Activated T-helper 9 cell treated with anti-CD3 and anti-CD28 coated beads, Interleukin-2, amount 50 U/mL, for 16 hours (primary cell): ENCODE results near the gene PVALB.

Experiments
- DNase-seq: peaks from one replicate; pipeline ENCODE4 v3.0.0-alpha.2; 2020; ENCODE audit warnings: low read depth

The PVALB gene

DNA sequence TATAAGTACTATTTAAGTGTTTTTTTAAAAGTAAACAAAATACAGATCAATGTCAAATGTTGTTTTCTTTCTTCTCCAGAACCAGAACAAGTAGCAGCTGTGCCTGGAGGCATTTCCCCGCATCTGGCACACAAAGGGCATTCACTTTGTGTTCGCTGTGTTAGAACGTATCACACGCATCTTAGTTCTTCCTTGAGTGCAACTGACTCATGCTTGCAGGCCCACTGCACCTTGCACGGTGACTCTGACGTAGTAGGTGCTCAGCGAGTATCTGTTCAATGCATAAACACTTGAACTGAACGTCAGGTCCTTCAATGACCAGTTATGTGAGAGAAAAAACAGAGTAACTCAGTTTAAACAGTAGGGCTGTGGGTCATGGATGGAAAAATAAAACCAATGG is 44.4 kb downstream of the PVALB start:
- DNase-seq = no peak

DNA sequence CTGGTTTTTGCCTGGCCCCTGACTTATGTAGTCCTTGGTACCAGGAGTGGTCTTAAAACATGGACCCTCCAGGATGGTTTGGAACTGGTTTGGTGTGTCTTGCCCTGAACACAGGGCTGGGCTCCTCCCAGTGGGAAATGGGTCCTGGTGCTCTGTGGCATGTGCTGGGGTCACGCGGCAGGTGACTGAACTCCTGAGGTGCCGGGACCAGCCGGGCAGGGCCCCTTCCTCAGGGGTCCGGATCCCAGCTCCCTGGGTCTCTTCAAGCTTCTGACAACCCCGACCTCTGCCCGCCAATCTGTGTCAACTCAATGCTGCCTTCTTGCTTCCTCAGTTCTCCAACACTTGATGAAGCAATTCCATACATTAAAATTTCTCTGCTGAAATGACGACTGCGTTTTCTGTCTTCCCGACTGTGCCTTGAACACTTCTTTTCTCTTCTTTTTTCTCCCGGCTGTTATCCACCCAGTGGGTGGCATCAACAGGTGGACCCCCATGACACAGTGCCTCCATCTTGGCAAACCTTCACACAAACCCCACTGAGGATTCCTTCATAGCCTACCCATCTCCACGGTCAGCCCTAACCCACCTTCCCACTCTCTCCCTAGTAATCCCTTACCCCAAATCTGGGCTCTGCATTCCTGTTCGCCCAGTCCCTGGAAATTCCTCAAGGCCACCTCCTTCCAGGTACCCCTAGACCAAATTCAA is 45.3 kb downstream of the PVALB start:
- no peak for DNase-seq

DNA sequence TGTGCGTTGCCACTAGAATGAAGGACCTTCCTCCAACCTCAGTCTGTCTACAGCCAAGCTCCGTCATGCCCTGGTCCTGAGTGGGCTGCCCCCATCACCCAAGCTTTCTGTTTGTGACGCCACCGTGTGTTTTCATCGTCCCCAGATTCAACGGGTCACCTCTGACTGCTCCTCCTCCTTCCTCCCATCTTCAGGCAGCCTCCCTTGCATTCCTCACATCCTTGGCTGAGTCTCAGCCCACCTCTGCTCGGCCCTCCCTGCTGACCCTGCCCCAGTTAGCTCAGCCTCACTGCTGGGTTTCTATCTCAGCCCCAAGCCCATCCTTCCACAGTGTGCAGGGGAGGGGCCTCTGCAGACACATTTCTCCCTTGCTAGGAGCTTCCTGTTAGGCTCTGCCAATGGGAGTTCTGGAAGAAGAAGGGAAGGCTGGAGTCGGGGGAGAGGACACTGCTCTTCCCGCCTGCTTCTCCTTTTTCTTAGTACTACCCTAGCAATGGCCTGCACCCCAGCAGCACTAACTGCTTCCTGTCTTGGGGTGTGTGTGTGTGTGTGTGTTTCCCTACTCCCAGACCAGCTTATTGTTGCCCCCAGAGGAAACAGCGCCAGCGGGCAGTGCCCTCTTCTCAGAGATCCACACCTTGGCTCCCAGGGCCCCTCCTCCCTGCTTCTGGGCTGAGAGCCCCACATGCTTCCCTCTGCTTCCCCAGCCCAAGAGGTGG is 46.2 kb downstream of the PVALB start:
- no peak for DNase-seq

DNA sequence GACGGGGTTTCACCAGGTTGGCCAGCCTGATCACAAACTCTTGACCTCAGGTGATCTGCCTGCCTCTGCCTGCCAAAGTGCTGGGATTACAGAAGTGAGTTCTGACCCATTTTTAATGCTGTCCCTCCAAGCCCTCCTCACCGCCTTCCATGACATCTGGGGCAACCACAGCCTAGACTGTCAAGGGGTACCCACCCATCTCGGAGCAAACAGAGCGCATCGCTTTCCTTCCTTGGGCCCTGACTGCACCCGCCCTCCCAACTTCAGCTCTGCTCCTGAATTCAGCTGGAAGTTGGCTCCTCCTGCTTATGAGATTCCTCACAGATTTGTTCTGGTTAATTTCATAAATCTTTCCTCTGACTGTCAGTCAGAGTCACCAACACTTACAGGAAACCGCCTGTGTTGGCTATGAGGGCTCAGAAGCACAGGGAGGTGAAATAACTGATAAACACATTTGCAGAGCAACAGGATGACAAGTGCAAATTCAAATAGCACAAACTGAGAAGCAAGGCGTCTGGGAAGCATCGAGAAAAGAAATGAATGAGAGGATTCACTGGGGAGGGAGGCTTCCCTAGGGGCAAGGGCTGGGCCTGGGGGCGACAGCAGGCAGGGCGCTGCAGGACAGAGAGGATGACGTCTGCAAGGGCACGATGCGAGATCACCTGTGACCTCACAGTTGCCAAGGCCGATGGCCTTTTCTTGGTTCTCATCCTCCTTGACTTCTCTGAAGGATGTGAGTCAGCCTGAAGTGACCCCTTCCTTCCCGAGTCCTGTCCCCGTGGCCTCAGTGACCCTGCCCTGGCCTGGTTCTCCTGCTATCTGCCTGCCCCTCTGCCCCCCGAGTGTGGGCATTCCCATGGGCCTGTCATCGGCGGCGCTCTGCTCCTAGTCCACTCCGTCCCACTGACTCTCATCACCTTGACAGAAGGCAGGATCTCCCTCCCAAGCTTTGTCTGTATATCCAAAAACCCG is 47.0 kb downstream of the PVALB start:
- DNase-seq = no peak

DNA sequence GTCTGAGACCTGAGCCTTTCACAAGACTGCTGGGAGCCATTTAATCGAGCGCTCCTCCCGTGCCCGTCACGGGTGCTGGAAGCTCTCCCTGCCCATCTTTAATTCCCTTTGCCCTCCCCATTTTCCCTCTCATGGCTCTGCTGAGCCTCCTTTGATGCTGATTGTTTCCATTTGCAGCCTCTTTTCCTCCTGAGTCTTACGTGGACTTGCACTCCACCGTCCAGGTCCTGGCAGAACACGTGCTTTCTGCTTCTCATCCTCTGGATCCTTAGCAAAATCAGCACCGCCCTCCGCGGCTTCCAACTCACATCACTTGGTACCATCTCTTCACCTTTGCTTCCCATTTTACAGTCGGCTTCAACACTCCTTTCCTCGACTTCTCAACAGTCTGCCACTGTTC is 48.2 kb downstream of the PVALB start:
- no peak for DNase-seq

DNA sequence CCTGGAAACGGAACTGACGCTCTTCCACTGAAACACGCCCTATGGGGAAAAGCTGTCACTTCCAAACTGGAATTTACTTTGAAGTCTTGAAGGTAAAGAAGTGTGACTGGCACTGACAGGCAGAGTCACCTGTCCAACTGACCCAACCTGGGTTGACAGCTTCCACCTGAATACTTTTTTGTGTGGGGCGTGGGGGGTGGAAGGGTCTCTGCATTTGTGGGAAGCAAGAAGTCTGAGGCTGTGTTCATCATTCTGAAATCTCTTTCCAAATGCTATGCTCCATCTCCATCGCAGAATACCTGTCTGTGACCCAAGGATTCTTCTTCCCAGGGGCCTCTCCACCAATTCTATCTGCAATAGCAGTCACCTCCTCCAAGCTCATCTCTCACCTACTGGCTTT is 48.7 kb downstream of the PVALB start:
- no peak for DNase-seq

DNA sequence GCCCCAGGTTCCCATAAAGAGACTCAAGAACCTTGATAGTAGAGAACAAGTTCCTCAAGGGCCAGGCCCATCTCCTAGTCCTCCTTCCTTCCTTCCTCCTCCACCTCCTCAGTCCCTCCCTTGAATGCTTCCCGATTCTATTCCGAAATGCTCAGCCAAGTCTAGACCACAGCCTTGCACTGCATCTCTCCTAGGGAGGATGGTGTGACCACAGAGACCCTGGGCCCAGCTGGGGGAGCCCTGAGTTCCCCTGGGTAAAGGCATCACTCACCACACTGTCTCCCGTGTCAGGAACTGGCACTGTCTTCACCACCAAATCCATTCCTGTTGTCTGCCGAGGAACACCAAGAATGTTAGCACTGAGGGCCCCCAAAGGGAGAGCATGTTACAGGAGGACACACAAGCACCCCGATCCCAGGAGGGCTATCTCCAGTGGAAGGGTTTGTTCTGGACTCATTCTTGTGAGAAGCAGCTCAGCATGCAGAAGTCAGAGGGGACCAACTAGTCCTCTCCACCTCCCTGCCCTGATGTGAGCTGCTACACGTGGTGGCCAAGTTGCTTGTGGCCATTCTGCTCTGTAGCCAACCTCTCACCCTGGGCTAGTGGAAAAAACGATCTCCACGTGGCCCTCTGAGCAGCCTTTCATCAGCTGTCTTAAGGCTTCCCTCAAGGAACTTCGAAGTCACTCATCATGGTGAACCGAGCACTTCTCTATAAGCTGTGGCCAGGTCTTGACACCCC is 49.6 kb downstream of the PVALB start:
- no peak for DNase-seq

DNA sequence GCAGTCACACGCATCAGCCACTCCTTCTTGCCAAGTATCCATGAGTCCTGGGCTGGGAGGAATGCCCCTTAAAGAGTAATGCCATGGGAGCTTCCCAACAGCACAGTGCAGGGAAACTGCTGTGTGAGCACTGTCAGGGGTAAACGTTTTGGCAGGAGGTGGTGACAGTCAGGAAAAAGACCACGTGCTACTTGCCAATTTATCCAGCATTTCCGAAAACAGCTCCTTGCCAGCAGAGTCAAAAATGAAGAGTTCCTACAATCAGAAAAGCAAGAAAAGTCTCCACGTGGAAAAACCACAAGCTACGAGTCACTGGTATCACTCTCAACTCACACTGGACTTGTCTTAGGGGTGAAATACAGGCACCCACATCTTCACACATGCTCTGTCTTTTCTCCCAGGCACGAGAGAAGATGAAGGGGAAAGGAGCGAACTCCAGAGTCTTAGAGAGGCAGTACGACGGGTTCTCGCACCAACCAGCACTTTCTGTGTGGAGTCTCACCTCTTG is 50.8 kb downstream of the PVALB start:
- DNase-seq = no peak

DNA sequence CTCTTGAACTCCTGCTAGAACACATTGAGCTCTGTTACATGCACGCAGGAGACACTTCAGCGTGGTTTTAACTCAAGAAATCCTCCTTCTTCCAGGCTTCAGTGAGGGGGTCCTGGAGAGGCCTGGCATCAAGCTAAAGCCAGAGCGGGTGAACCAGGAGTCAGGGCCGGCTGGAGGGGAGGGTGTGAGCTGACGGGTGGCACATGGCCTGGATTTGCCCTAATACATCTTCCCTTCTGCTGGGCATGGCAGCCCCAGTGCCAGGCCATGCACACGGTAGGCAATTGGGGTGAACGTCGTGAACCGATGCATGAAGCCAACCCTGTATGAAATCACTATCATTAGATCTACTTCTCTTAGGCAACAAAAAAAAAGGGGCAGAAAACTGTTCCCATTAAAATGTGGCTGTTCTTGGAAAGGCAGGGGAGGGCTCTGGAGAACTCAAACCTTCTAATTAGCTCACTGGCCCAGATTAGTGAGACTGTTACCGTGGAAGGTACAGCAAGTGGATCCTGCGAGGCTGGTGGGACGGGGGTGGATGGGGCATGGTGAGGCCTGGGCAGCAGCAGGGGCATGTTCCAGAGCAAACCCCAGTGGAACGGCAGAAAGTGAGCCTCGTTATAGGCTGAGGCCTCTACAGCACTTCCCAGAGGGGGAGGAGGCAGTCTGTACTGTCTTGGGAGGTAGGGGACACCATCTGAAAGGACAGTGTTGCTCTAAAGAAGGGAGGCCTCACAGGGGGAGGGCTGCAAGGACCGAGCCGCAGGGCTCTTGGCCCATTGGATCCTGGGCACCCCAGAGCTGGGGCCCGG is 51.5 kb downstream of the PVALB start:
- DNase-seq = no peak

DNA sequence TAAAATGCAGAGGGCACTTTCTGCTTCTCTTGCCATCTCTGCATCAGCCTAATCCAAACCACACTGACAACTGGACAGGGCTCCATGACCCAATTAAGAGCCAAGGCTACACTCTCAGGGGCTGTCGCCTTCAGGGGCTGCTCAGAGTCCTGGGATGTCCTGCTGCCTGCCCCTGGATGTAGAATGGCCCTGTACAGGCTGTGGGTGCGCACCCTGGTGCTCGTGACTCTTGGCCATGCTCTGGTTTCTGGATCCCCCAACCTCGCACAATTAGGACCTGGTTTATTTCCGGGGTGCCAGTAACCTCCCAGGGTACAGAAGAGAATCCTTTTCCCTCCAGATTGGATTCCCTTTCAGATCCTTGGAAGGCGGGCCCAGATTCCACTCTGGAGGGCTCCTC is 52.2 kb downstream of the PVALB start:
- no peak for DNase-seq

DNA sequence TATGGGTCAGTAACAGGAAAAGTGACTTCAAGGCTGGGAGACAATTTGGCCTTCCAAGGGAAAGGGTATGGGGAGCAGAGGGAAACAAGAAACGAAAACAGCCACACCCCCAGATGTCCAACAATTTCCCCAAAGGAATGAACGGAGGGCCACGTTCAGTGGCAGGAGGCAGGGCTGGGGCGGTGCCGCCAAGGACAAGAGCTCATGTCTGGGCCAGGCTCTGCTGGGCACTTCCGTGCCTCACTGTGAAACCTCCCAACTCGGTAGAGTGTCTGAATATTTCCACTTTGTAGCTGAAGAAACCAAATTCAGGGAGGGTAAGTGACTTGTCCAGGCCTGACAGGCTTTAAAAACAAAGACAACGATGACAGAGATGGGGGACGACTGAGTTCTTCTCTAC is 52.8 kb downstream of the PVALB start:
- no peak for DNase-seq

DNA sequence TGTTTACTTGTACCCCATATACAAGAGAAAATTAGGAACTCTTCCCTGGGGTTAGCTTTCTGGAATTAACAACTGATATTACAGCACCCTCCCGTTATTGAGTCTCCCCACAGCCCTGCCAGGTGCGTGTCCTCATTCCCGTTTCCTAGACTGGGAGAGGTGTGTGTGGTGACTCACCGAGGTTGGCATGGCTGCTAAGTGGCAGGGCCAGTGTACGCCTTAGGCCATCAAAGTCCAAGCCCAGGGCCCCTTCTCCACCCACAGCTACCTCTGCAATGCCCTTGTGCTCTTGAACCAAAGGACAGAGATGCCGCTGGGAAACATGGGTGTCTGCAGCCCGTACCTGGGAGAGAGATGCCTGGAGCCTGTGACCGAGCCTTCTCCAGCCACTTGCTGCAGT is 53.3 kb downstream of the PVALB start:
- no peak for DNase-seq

DNA sequence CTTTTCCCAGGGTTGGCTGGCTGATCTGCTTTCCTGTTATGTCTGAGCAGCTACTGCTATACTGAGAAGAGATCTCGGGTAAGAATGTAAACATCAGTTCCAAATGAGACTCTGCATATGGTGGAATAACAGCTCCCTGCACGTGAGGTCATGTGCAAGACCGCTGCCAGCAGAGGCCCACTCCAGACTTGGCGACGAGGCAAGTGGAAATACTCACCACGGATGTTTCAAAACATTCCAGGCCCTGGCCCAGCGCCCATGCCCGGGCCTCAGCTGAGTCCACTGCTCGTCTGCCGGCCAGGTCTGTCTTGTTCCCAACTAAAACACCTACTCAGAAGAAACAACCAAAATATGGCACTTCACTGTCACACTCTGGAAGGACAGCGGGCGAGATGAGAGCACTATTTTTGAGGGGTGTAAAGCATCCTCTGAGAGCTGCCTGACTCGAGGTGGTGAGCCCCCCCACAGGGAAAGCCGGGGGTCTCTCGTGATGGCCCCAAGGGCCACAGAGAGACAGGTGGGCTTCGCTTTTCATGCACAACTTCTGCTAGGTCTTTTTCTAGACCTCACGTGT is 54.1 kb downstream of the PVALB start:
- DNase-seq = no peak

DNA sequence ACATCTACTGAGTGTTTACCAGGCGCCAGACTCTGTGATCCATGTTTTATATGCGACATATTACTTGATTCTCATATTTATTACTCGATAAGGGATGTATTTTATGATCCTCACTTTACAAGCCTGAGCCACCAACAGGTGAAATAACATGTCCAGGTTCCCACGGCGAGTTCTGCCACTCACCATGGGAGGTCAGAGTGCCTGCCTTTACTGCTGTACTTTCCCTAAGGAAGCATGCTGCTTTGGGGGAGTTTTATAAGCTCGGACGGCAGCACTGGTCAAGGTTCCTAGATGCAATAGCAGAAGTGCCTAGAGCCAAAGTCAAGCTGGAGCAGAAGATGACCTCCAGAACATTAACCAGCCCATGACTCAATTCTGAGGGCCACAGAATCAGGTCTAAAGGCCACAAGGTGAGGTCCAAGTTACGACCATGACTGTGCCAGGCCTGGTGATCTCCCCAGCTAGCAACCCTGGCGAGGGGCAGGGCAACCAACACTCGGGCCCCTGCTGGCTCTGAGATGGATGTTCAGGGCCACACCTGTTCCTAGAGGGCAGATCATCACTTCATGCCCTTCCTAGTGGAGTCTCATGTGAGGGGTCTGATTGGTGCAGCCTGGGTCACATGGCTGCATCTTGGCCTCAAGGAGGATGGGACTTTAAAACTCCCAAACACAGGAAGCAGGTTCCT is 55.1 kb downstream of the PVALB start:
- DNase-seq = no peak

DNA sequence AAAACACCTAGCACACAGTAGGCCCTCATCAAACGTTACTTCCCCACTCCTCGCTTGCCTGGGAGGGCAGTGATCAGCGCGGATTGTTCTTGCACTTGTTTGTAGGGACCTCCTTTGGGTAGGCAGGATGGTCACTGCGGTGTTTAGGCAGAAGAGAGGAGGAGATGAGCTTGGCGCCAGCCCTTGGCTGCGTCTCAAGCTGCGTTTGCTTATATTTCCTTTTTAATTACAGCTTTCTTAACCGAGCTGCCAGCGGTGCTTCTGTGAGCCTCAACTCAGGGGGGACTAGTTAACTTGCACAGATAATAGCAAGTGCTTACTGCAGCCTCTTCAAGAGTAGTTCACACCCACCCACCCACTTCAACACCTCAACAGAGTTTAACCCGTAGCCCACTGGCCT is 56.0 kb downstream of the PVALB start:
- no peak for DNase-seq

DNA sequence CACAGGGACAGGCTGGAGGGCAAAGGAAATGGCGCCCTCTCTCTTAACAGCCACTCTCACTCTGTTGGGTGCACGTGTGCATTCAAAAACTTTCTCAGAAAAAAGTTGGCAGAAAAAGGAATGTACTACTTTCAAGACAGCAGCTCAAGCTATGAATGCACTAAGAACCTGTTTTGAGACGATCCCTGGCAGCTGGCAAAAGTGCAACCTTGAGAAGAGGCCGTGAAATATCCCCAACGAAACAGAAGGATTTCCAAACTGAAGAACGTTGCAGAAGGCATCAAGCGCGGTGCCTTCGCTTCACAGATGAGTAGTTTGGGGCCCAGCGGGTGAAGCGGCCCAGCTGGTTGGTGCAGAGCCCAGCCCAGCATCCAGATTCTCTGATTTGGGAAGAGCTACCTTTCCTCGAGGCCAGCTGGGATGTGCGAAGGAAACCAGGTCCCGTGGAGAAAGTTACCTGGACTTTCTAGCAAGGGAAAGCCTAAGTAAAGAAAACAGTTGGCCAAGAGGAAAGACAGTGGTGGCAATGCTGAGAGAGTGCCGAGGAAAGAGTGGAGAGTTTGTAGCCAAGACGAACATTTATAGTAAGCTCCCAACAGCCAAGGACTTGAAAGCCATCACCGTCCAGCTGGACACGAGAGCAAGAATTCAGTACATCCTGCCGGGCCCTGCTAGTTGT is 57.2 kb downstream of the PVALB start:
- no peak for DNase-seq

DNA sequence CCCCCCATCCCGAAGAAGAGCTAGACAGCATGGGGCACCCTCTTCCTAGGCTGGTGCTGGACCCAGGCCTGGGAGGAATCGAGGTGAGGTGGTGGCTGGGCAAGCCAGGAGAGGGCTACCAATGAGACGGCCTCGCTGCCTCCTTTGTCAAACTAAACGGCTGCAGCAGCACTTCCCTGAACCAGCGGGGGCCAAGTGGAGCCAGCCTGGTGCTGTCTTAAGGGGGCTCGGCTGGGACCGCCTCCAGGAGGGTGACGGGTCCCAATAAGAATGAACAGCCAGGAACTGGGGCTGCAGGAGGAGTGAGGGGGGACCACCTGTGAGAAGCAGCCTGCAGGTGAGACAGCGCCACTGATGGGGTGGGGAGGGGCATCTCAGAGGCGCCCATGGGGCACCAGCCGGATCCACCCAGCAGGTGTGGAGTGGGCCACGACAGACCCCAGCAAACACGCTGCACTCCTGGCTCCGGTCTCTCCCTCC is 58.0 kb downstream of the PVALB start:
- DNase-seq = no peak

DNA sequence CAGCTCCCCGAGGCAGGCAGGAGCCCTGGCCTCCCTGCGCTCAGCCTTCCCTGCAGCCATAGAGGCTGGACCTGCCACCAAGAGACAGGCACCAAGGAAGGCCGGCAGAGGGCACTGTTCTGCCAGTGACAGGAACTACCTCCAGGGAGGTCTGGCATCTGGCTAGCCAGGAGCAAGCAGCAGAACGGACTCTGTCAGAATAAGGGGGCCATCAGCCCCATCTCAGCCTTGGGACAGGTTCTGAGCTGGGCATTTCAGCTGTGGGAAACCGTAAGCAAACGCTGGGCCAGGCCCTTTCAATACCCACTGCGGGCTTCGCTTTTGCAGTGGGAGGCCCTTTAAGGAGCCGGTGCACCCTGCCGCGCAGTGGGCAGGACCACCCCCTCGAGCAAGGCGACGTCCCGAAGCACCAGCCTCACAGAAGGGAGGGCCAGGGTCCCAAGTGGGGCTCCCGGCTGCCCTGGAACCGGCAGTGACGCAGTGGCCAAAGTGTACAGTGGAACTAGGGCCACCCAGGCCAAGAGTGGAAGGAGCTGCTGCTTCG is 59.1 kb downstream of the PVALB start:
- peak; percentile 55 for DNase-seq
